ENCODE measurements around the gene MPST. TPM values are rescaled to one million over a fixed set of nuclear protein-coding genes. Genes with fewer than 3 reads are reported as not detected.

The MPST gene
- total and polyA plus RNA-seq, 5 donors from 2014 or later = 10.3 to 32.6 (median 22.0) TPM

DNA sequence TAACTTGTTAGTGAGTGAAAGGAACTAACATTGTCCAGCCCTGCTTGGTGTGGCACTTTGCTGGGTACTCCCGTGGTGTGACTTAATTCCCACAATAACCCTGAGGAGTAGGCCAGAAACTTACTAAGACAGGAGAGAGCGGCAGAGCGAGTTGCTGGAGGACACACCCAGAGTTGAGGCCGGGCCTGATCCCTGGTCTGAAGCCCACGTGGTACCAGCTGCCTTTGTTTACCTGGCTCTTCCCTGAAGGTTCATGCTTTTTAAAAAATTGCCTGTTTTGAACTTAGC lies 594 bp downstream of the MPST start:
- Mint-ChIP-seq H3K27ac (peak overlapping the region; percentile 47 to 76 (median 73)), H3K9me3 (no peaks in the 10 kb centered on the region), H3K4me1 (peaks cover 0 to 25% (median 14%) of the 10 kb centered on the region in 4 donors), H3K27me3 (no peaks in the 10 kb centered on the region), H3K36me3 (peaks cover 4% of the 10 kb centered on the region), H3K4me3 (peak overlapping the region; percentile 87 to 94 (median 90))
- H3K4me3 ChIP-seq (ENCODE audit: low read depth, low read length) = peak overlapping the region; percentile 77
- no peaks in the 10 kb centered on the region for H3K9me3 ChIP-seq (ENCODE audit: control insufficient read depth in 2 of 2, low read length in 2 of 2)
- H3K27me3 ChIP-seq (ENCODE audit: control insufficient read depth, insufficient read depth, low read length) = no peaks in the 10 kb centered on the region
- peak in 1 of 3 donors; percentile 29 for DNase-seq
- H3K4me1 ChIP-seq (ENCODE audit: control insufficient read depth, insufficient read depth, low read length, poor library complexity, severe bottlenecking) = peaks cover 21% of the 10 kb centered on the region
- ATAC-seq (ENCODE audit: low read depth in 2 of 2) = no peak
- H3K27ac ChIP-seq (ENCODE audit: insufficient read depth, low read length, poor library complexity, severe bottlenecking) = no peak overlapping the region
- no peaks in the 10 kb centered on the region for H3K36me3 ChIP-seq (ENCODE audit: control insufficient read depth, insufficient read depth, low read length)

DNA sequence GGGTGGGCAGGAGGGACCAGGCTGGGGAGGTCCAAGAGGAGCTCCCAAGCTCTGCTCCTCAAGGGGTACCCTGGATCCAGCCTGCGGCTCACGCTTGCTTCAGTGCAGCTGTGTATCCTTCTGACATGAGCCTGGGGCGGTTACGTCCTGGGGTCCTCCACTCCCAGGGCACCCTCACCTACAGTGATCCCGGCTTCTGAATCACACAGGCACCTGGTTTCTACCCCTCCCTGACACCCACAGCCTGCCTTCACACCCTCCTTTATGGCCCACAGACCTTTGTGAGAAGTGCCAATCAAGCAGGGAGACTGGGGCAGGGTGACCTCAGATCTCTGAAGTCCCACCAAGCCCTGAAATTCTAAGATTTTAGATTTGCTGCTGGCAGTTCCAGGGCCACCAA lies 1.5 kb downstream of the MPST start:
- no peaks in the 10 kb centered on the region for H3K9me3 Mint-ChIP-seq
- ATAC-seq (ENCODE audit: low read depth in 2 of 2) (no peak), DNase-seq (no peak)
- Histone ChIP-seq H3K36me3 (ENCODE audit: control insufficient read depth, insufficient read depth, low read length) (no peaks in the 10 kb centered on the region), H3K4me1 (ENCODE audit: control insufficient read depth, insufficient read depth, low read length, poor library complexity, severe bottlenecking) (peaks cover 21% of the 10 kb centered on the region), H3K27me3 (ENCODE audit: control insufficient read depth, insufficient read depth, low read length) (no peaks in the 10 kb centered on the region), H3K4me3 (ENCODE audit: low read depth, low read length) (no peak overlapping the region), H3K9me3 (ENCODE audit: control insufficient read depth in 2 of 2, low read length in 2 of 2) (no peaks in the 10 kb centered on the region), H3K27ac (ENCODE audit: insufficient read depth, low read length, poor library complexity, severe bottlenecking) (no peak overlapping the region)
- H3K27me3 Mint-ChIP-seq = no peaks in the 10 kb centered on the region
- peaks cover 6% of the 10 kb centered on the region for H3K36me3 Mint-ChIP-seq
- H3K4me1 Mint-ChIP-seq = peaks cover 0 to 25% (median 14%) of the 10 kb centered on the region in 4 donors
- H3K4me3 Mint-ChIP-seq = peak overlapping the region in 1 of 4 donors; percentile 62
- H3K27ac Mint-ChIP-seq = no peak overlapping the region

DNA sequence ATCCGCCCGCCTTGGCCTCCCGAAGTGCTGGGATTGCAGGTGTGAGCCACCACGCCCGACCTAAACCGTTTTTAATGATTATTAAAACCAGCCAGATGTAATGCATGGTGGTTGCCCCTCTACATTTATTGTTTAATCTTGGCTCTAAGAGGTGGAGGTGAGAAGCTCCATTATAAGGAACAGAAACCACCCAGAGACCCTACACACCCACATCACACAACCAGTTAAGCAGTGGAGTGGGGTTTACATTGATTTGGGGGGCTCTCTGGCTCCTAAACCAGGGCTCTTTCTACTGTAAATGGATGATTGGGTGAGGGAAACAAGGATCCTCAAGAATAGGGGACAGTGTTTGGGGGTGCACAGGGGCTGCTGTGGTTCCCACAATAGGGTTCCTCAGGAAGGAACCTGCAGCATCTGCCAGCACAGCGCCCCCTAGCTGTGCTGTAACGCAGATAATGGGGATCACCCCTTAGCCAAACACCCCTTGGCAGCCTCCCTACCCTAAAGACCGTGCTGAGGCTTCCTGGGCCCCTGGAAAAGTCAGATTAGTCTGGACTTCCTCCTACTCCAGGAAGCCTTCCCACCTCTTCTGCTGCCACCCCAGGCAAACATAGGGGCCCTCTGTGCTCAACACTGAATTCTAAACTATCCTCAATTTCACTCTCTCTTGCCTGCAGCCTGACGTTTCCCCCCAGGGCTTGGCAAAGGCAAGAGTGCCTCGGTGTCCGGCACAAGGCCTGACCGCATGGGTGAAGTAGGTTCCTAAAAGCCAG lies 2.4 kb downstream of the MPST start:
- Histone ChIP-seq H3K27me3 (ENCODE audit: control insufficient read depth, insufficient read depth, low read length) (no peaks in the 10 kb centered on the region), H3K9me3 (ENCODE audit: control insufficient read depth in 2 of 2, low read length in 2 of 2) (no peaks in the 10 kb centered on the region), H3K27ac (ENCODE audit: insufficient read depth, low read length, poor library complexity, severe bottlenecking) (no peak overlapping the region), H3K4me3 (ENCODE audit: low read depth, low read length) (no peak overlapping the region), H3K36me3 (ENCODE audit: control insufficient read depth, insufficient read depth, low read length) (no peaks in the 10 kb centered on the region), H3K4me1 (ENCODE audit: control insufficient read depth, insufficient read depth, low read length, poor library complexity, severe bottlenecking) (peaks cover 21% of the 10 kb centered on the region)
- peaks cover 6% of the 10 kb centered on the region for H3K36me3 Mint-ChIP-seq
- H3K4me3 Mint-ChIP-seq = peak overlapping the region; percentile 66 to 96 (median 76)
- H3K9me3 Mint-ChIP-seq = no peaks in the 10 kb centered on the region
- peak; percentile 30 to 82 (median 47) for DNase-seq
- no peak overlapping the region for H3K27ac Mint-ChIP-seq
- H3K27me3 Mint-ChIP-seq = no peaks in the 10 kb centered on the region
- peaks cover 0 to 25% (median 14%) of the 10 kb centered on the region in 4 donors for H3K4me1 Mint-ChIP-seq
- ATAC-seq (ENCODE audit: low read depth in 2 of 2) = peak in 1 of 2 donors; percentile 40

DNA sequence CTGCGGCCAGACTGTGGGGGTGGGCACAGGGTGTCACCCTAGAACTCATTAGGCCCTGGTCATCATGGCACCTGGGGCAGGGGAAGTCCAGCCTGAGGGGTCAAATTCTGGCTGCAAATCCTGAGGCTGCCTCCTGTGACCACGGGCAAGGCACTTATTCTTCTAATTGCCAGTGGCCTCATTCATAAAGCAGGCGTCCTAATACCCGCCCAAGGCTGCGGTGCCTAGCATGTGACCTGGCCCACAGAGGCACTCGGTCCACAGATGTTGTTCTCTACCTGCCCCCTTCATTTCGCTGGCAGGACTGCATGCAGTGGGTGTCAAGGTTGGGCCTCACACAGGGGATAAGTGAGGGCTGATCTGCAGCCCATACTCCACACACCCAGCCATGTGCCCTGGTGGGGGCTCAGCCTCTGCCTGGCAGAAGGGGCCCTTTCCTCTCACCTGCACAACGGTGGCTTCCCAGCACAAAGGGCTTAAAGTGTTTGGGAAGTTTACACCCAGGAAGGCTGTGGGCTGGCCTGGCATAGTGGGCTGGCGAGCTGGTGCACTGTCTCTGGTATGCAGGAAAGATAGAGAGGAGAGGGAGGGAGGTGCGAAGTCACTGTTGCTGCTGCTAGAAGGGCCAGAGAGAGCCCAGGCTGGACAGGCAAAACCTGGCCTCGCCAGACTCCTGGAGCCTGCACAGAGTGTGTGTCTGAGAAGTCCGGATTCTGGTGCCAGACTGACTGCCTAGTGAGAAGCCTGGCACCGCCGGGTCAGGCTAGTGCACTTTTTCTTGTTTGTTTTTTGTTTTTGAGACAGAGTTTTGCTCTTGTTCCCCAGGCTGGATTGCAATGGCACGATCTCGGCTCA lies 3.2 kb downstream of the MPST start:
- H3K27me3 Mint-ChIP-seq = no peaks in the 10 kb centered on the region
- DNase-seq (no peak), ATAC-seq (ENCODE audit: low read depth in 2 of 2) (no peak)
- Histone ChIP-seq H3K36me3 (ENCODE audit: control insufficient read depth, insufficient read depth, low read length) (no peaks in the 10 kb centered on the region), H3K27ac (ENCODE audit: insufficient read depth, low read length, poor library complexity, severe bottlenecking) (no peak overlapping the region), H3K27me3 (ENCODE audit: control insufficient read depth, insufficient read depth, low read length) (no peaks in the 10 kb centered on the region), H3K9me3 (ENCODE audit: control insufficient read depth in 2 of 2, low read length in 2 of 2) (no peaks in the 10 kb centered on the region), H3K4me3 (ENCODE audit: low read depth, low read length) (no peak overlapping the region), H3K4me1 (ENCODE audit: control insufficient read depth, insufficient read depth, low read length, poor library complexity, severe bottlenecking) (peaks cover 21% of the 10 kb centered on the region)
- peaks cover 0 to 22% (median 12%) of the 10 kb centered on the region in 4 donors for H3K4me1 Mint-ChIP-seq
- peak overlapping the region in 2 of 4 donors; percentile 77 to 96 for H3K4me3 Mint-ChIP-seq
- no peak overlapping the region for H3K27ac Mint-ChIP-seq
- H3K36me3 Mint-ChIP-seq = peaks cover 6% of the 10 kb centered on the region
- no peaks in the 10 kb centered on the region for H3K9me3 Mint-ChIP-seq

DNA sequence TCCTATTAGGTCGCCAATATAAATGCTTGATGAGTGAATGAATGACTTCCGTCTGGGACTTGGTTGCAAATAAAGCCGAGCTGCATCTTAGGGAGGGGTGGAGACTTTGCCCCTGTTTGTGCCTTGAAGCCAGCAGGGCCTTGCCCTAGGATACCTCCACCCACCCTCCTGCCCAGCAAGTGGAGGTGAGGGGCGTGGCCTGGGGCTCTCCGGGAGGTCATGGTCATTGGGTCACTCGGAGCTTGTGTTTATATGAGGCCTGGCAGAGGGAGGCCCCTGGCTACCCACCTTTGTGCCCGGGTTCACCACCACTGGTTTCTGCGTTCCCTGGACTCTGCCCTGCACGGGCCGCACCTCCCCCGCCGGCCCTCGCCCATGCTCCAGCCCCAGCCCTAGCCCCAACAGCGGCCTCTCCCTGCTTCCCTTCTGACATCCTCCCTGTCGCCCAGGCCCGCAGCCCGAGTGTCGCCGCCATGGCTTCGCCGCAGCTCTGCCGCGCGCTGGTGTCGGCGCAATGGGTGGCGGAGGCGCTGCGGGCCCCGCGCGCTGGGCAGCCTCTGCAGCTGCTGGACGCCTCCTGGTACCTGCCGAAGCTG lies 4.3 kb downstream of the MPST start:
- peak overlapping the region in 1 of 4 donors; percentile 60 for H3K4me3 Mint-ChIP-seq
- no peaks in the 10 kb centered on the region for H3K9me3 ChIP-seq (ENCODE audit: control insufficient read depth in 2 of 2, low read length in 2 of 2)
- no peaks in the 10 kb centered on the region for H3K9me3 Mint-ChIP-seq
- H3K36me3 ChIP-seq (ENCODE audit: control insufficient read depth, insufficient read depth, low read length) = no peaks in the 10 kb centered on the region
- H3K27me3 Mint-ChIP-seq = no peaks in the 10 kb centered on the region
- peaks cover 0 to 21% (median 10%) of the 10 kb centered on the region in 4 donors for H3K4me1 Mint-ChIP-seq
- H3K27me3 ChIP-seq (ENCODE audit: control insufficient read depth, insufficient read depth, low read length) = no peaks in the 10 kb centered on the region
- no peak for ATAC-seq (ENCODE audit: low read depth in 2 of 2)
- no peak for DNase-seq
- H3K36me3 Mint-ChIP-seq = peaks cover 6% of the 10 kb centered on the region
- H3K27ac ChIP-seq (ENCODE audit: insufficient read depth, low read length, poor library complexity, severe bottlenecking) = no peak overlapping the region
- H3K4me1 ChIP-seq (ENCODE audit: control insufficient read depth, insufficient read depth, low read length, poor library complexity, severe bottlenecking) = peaks cover 18% of the 10 kb centered on the region
- no peak overlapping the region for H3K27ac Mint-ChIP-seq
- H3K4me3 ChIP-seq (ENCODE audit: low read depth, low read length) = no peak overlapping the region

DNA sequence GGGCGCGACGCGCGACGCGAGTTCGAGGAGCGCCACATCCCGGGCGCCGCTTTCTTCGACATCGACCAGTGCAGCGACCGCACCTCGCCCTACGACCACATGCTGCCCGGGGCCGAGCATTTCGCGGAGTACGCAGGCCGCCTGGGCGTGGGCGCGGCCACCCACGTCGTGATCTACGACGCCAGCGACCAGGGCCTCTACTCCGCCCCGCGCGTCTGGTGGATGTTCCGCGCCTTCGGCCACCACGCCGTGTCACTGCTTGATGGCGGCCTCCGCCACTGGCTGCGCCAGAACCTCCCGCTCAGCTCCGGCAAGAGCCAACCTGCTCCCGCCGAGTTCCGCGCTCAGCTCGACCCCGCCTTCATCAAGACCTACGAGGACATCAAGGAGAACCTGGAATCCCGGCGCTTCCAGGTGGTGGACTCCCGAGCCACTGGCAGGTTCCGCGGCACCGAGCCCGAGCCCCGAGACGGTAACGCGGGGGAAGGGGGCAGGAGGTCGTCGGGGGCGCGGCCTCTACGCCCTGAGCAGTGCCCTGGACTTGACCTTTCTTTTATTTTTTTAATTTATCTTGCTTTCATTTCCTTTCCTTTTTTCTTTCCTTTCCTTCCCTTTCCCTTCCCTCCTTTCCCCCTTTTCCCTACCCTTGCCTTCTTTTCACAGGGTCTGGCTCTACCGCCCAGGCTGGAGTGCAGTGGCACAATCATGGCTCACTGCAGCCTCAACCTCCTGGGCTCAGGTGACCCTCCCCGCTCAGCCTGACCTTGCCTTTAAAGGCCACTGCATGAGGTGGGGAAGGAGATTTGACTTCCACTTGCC lies 5.0 kb downstream of the MPST start:
- H3K36me3 ChIP-seq (ENCODE audit: control insufficient read depth, insufficient read depth, low read length) = no peaks in the 10 kb centered on the region
- no peak overlapping the region for H3K27ac ChIP-seq (ENCODE audit: insufficient read depth, low read length, poor library complexity, severe bottlenecking)
- Mint-ChIP-seq H3K9me3 (no peaks in the 10 kb centered on the region), H3K27ac (no peak overlapping the region), H3K4me1 (peaks cover 0 to 21% (median 10%) of the 10 kb centered on the region in 4 donors), H3K27me3 (no peaks in the 10 kb centered on the region), H3K4me3 (no peak overlapping the region), H3K36me3 (peaks cover 6% of the 10 kb centered on the region)
- peaks cover 14% of the 10 kb centered on the region for H3K4me1 ChIP-seq (ENCODE audit: control insufficient read depth, insufficient read depth, low read length, poor library complexity, severe bottlenecking)
- no peak overlapping the region for H3K4me3 ChIP-seq (ENCODE audit: low read depth, low read length)
- no peaks in the 10 kb centered on the region for H3K27me3 ChIP-seq (ENCODE audit: control insufficient read depth, insufficient read depth, low read length)
- H3K9me3 ChIP-seq (ENCODE audit: control insufficient read depth in 2 of 2, low read length in 2 of 2) = no peaks in the 10 kb centered on the region
- ATAC-seq (ENCODE audit: low read depth in 2 of 2) (no peak), DNase-seq (no peak)

DNA sequence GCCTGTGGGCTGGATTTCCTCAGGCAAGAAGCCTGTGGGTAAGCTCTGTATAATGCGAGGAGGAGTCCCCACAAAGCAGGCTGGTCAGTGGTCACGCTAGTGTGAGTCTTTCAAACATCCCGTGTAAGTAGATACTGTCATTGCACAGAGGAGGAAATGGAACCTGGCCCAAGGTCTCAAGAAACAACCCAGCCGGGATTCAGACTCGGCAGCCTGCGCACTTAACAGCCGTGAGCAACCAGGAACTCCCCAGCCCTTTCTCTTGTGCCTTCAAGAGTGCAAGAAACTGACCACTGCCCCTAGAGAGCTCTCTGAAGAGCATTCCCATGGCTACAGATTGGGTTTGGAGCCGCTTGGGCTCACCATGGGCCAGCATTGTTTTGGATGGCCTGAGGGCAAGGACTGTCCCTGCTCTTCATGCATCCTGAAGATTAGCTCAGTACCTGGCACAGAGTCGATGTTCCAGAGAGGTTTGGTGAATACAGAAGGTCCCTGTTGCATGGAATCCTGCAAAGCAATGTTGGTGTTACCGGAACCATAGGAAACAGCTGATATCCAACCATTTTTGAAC lies 6.0 kb downstream of the MPST start:
- H3K4me3 ChIP-seq (ENCODE audit: low read depth, low read length) = no peak overlapping the region
- no peaks in the 10 kb centered on the region for H3K9me3 Mint-ChIP-seq
- H3K27ac ChIP-seq (ENCODE audit: insufficient read depth, low read length, poor library complexity, severe bottlenecking) = no peak overlapping the region
- H3K27me3 ChIP-seq (ENCODE audit: control insufficient read depth, insufficient read depth, low read length) = no peaks in the 10 kb centered on the region
- H3K4me3 Mint-ChIP-seq = no peak overlapping the region
- H3K4me1 Mint-ChIP-seq = peaks cover 0 to 13% (median 6%) of the 10 kb centered on the region in 4 donors
- no peaks in the 10 kb centered on the region for H3K36me3 ChIP-seq (ENCODE audit: control insufficient read depth, insufficient read depth, low read length)
- H3K9me3 ChIP-seq (ENCODE audit: control insufficient read depth in 2 of 2, low read length in 2 of 2) = no peaks in the 10 kb centered on the region
- H3K27ac Mint-ChIP-seq = peak overlapping the region in 1 of 3 donors; percentile 20
- ATAC-seq (ENCODE audit: low read depth in 2 of 2) = no peak
- H3K36me3 Mint-ChIP-seq = peaks cover 6% of the 10 kb centered on the region
- no peaks in the 10 kb centered on the region for H3K27me3 Mint-ChIP-seq
- H3K4me1 ChIP-seq (ENCODE audit: control insufficient read depth, insufficient read depth, low read length, poor library complexity, severe bottlenecking) = peaks cover 4% of the 10 kb centered on the region
- DNase-seq = no peak

All from CD4-positive, CD25-positive, alpha-beta regulatory T cell (primary cell).